ENCODE measurements around the gene GPR37L1.

DNA sequence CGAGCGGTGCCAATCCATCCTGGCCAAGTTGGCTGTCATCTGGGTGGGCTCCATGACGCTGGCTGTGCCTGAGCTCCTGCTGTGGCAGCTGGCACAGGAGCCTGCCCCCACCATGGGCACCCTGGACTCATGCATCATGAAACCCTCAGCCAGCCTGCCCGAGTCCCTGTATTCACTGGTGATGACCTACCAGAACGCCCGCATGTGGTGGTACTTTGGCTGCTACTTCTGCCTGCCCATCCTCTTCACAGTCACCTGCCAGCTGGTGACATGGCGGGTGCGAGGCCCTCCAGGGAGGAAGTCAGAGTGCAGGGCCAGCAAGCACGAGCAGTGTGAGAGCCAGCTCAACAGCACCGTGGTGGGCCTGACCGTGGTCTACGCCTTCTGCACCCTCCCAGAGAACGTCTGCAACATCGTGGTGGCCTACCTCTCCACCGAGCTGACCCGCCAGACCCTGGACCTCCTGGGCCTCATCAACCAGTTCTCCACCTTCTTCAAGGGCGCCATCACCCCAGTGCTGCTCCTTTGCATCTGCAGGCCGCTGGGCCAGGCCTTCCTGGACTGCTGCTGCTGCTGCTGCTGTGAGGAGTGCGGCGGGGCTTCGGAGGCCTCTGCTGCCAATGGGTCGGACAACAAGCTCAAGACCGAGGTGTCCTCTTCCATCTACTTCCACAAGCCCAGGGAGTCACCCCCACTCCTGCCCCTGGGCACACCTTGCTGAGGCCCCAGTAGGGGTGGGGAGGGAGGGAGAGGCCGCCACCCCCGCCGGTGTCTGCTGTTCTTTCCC lies 5.3 kb downstream of the GPR37L1 start:
- TF ChIP-seq, protein P1, sequence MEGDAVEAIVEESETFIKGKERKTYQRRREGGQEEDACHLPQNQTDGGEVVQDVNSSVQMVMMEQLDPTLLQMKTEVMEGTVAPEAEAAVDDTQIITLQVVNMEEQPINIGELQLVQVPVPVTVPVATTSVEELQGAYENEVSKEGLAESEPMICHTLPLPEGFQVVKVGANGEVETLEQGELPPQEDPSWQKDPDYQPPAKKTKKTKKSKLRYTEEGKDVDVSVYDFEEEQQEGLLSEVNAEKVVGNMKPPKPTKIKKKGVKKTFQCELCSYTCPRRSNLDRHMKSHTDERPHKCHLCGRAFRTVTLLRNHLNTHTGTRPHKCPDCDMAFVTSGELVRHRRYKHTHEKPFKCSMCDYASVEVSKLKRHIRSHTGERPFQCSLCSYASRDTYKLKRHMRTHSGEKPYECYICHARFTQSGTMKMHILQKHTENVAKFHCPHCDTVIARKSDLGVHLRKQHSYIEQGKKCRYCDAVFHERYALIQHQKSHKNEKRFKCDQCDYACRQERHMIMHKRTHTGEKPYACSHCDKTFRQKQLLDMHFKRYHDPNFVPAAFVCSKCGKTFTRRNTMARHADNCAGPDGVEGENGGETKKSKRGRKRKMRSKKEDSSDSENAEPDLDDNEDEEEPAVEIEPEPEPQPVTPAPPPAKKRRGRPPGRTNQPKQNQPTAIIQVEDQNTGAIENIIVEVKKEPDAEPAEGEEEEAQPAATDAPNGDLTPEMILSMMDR (IDR thresholded peaks at IDR 0.05): no peak
- TF ChIP-seq POLR2A (IDR thresholded peaks at IDR 0.05): no peak
